Measurements from ENCODE around the gene JPH2.

DNA sequence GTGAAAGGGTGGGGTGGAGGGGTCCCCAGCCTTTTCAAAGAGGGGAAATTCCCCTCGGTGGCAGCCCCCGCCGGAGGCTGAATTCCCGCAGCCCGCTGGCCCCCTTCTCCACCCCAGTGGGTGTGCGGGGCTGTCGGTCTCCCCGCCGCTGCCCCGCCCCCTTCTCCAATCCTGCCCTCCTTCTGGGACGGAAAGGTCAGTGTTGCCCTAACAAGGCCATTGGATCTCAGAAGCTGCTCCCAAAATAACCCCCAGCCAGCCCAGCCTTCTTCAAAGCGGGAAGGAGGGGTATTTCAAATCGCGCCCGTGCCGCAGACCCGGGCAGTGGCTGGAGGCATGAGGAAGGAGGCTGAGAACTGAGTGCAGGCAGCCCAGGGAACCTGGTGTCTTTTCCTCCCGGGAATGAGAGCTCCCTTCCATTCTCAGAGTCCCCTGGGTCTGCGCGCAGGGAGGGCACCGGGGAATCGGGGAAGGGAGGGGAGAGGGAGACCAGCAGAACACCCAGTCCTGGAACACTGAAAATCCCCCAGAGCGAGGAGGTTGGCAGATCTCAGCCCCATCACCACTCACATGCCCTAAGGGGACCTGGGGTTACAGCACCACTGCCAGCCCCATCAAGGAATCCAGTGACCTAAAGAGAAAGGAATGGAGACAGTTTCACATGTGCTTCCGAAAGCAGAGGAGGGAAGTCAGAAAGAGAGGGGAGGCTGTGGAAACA lies at the start of gene JPH2:
- TF ChIP-seq YY1 (IDR thresholded peaks at IDR 0.05; ENCODE audit: insufficient read depth, insufficient read length) (no peak), ZNF274 (IDR thresholded peaks at IDR 0.05; ENCODE audit: low read depth, low read length) (no peak)

Data from NT2/D1 (cell line).